HepG2 (cell line): Measurements from ENCODE around the gene KLHL11. TPM values are rescaled to one million over a fixed set of nuclear protein-coding genes. Genes with fewer than 3 reads are reported as not detected.
A peak's percentile ranks its signal among the peaks of the same experiment; 100 is the strongest.

Source experiments
- ATAC-seq: fragments of 200-7000 bp; cut with Tn5 transposase; 3 replicates; pipeline ENCODE4 v1.9.1; 2020; ENCODE audit warnings: mild to moderate bottlenecking, moderate library complexity
- BruUV-seq: library from RNA; stranded (reverse); fragments of 400-500 nt; replicated peaks from 2 replicates; lab custom pipeline; 2021; lab: Mats Ljungman, UMichigan
- CTCF ChIA-PET: fragments of 300-600 bp; formaldehyde crosslinking; extraction: SDS; loops from one replicate; lab custom pipeline; 2021; ENCODE audit warnings: low total read pairs, inconsistent platforms, low intra/inter-chr PET ratio; lab: Yijun Ruan, JAX
- POLR2A ChIA-PET: fragments of 350-600 bp; sonication (Branson Sonifier 250); formaldehyde crosslinking; loops from one replicate; lab custom pipeline; 2020; ENCODE audit warnings: antibody characterized with exemption, inconsistent platforms; lab: Yijun Ruan, JAX
- DNase-seq: peaks from one replicate; pipeline ENCODE4 v3.0.0-alpha.2; 2015; ENCODE audit warnings: low spot score
- FAIRE-seq: peaks from 3 replicates; lab custom pipeline; 2011; peaks lifted over from hg19 to GRCh38; lab: Jason Lieb, UNC
- H2AFZ ChIP-seq: one replicate; pipeline ENCODE4 v1.6.1; 2011; ENCODE audit warnings: low read length, inconsistent platforms
- H3K27ac ChIP-seq: fragments of 300-600 bp; 3 replicates; pipeline ENCODE4 v1.8.0; 2011; ENCODE audit warnings: mixed run types, mild to moderate bottlenecking, mixed read lengths, low read length, inconsistent platforms; ENCODE audit not compliant: insufficient read depth; ENCODE audit errors: extremely low read length
- H3K27me3 ChIP-seq, 2 experiments: fragments of 200-600 bp in 1 of 2; 2 replicates in 1 of 2; 3 replicates in 1 of 2; pipeline versions ENCODE4 v1.6.0 to v1.8.0; 2011; ENCODE audit warnings: low read length in 2 of 2, mild to moderate bottlenecking in 2 of 2, moderate library complexity in 2 of 2, inconsistent platforms in 1 of 2; ENCODE audit not compliant: insufficient read depth in 2 of 2, control insufficient read depth in 1 of 2
- H3K36me3 ChIP-seq, 2 experiments: fragments of 200-600 bp in 1 of 2; replicated peaks in 1 of 2; 2 replicates in 1 of 2; 3 replicates in 1 of 2; pipeline versions ENCODE4 v1.5.1 to v1.8.0; 2011; ENCODE audit warnings: low read length in 2 of 2, inconsistent platforms in 1 of 2; ENCODE audit not compliant: insufficient read depth in 2 of 2, control insufficient read depth in 1 of 2
- H3K4me1 ChIP-seq: 2 replicates; pipeline ENCODE4 v1.5.1; 2012; ENCODE audit warnings: low read length, inconsistent platforms; ENCODE audit not compliant: insufficient read depth
- H3K4me2 ChIP-seq: 2 replicates; pipeline ENCODE4 v1.6.0; 2011; ENCODE audit warnings: low read depth, low read length, inconsistent platforms
- H3K4me3 ChIP-seq, 3 experiments: fragments of 200-600 bp in 1 of 3; sonication (generic), shearing (Covaris generic) in 1 of 3; replicated peaks in 1 of 3; 2 replicates each; pipeline ENCODE4 v1.5.1; 2011 to 2016; ENCODE audit warnings: low read length in 3 of 3, inconsistent platforms in 2 of 3, low read depth in 2 of 3, mild to moderate bottlenecking in 2 of 3, control low read depth in 1 of 3, mixed read lengths in 1 of 3; ENCODE audit not compliant: insufficient read depth in 1 of 3
- H3K79me2 ChIP-seq: one replicate; pipeline ENCODE4 v1.6.1; 2011; ENCODE audit warnings: low read length, inconsistent platforms; ENCODE audit not compliant: insufficient read depth
- H3K9ac ChIP-seq: 2 replicates; pipeline ENCODE4 v1.6.0; 2011; ENCODE audit warnings: mild to moderate bottlenecking, low read depth, low read length, inconsistent platforms; ENCODE audit not compliant: insufficient read depth
- H3K9me3 ChIP-seq: 2 replicates; pipeline ENCODE4 v1.5.1; 2012; ENCODE audit warnings: mild to moderate bottlenecking, low read length
- H4K20me1 ChIP-seq: 2 replicates; pipeline ENCODE4 v1.6.0; 2011; ENCODE audit warnings: inconsistent platforms, mild to moderate bottlenecking, low read length, moderate library complexity; ENCODE audit not compliant: insufficient read depth
- ATRX ChIP-seq: sonication (generic); formaldehyde crosslinking; IDR thresholded peaks from 2 replicates; pipeline ENCODE4 v1.4.0; 2020; ENCODE audit warnings: missing genetic modification reagents, borderline replicate concordance
- HBP1 ChIP-seq: IDR thresholded peaks from 2 replicates; pipeline ENCODE4 v1.6.1; 2016; ENCODE audit warnings: low read depth, control low read depth
- HINFP ChIP-seq: sonication (generic); formaldehyde crosslinking; IDR thresholded peaks from 2 replicates; pipeline ENCODE4 v1.4.0; 2020; ENCODE audit warnings: low read depth, mild to moderate bottlenecking, missing genetic modification reagents
- HNF4A ChIP-seq: sonication (generic); formaldehyde crosslinking; IDR thresholded peaks from 2 replicates; pipeline ENCODE4 v1.4.0; 2020; ENCODE audit warnings: missing genetic modification reagents
- KDM2A ChIP-seq: sonication (generic); formaldehyde crosslinking; IDR thresholded peaks from 2 replicates; pipeline ENCODE4 v1.4.0; 2020; ENCODE audit warnings: low read depth, missing genetic modification reagents, borderline replicate concordance
- KLF6 ChIP-seq: IDR thresholded peaks from 2 replicates; pipeline ENCODE4 v1.8.0; 2016; ENCODE audit warnings: missing biosample characterization, missing genetic modification reagents
- PAXIP1 ChIP-seq: sonication (generic); formaldehyde crosslinking; conservative IDR thresholded peaks from 2 replicates; pipeline ENCODE4 v1.4.0; 2020; ENCODE audit warnings: mild to moderate bottlenecking, missing genetic modification reagents, moderate library complexity
- PRMT3 ChIP-seq: sonication (generic); formaldehyde crosslinking; IDR thresholded peaks from 2 replicates; pipeline ENCODE4 v1.8.1; 2022; ENCODE audit warnings: low read depth, mild to moderate bottlenecking, moderate library complexity, missing genetic modification reagents, borderline replicate concordance
- RFX1 ChIP-seq: fragments of 450-650 bp; IDR thresholded peaks from 2 replicates; pipeline ENCODE4 v1.6.1; 2017
- SMAD3 ChIP-seq: sonication (generic); formaldehyde crosslinking; IDR thresholded peaks from 2 replicates; pipeline ENCODE4 v1.4.0; 2020; ENCODE audit warnings: missing genetic modification reagents
- SMYD3 ChIP-seq: sonication (generic); formaldehyde crosslinking; IDR thresholded peaks from 2 replicates; pipeline ENCODE4 v1.8.1; 2023; ENCODE audit warnings: mild to moderate bottlenecking, missing genetic modification reagents
- ZMYM3 ChIP-seq: sonication (generic); formaldehyde crosslinking; IDR thresholded peaks from 2 replicates; pipeline ENCODE4 v1.5.1; 2020; ENCODE audit warnings: mild to moderate bottlenecking, missing genetic modification reagents
- ZNF281 ChIP-seq: sonication (generic); formaldehyde crosslinking; IDR thresholded peaks from 2 replicates; pipeline ENCODE4 v1.4.0; 2020; ENCODE audit warnings: missing genetic modification reagents, borderline replicate concordance
- ZNF430 ChIP-seq: sonication (generic); formaldehyde crosslinking; IDR thresholded peaks from 2 replicates; pipeline ENCODE4 v1.9.0; 2021; ENCODE audit warnings: mild to moderate bottlenecking, missing genetic modification reagents
- ZNF552 ChIP-seq: sonication (generic); formaldehyde crosslinking; IDR thresholded peaks from 2 replicates; pipeline ENCODE4 v1.9.0; 2022; ENCODE audit warnings: missing genetic modification reagents, mild to moderate bottlenecking, borderline replicate concordance
- ZSCAN9 ChIP-seq: IDR thresholded peaks from 2 replicates; pipeline ENCODE4 v1.6.1; 2016; ENCODE audit warnings: borderline replicate concordance
- WGBS: methylation state at CpG from one replicate; pipeline ENCODE4 v1.1.6; 2017; ENCODE audit warnings: low lambda C conversion rate; 5-methylcytosine and 5-hydroxymethylcytosine counted together
- in situ Hi-C: cut with HindIII; loops from 2 replicates; pipeline ENCODE4 v1.10.0; 2017; ENCODE audit warnings: low pct_unique_long_range_greater_than_20kb; ENCODE audit not compliant: extremely low pct_ligation_motif_present
- intact Hi-C: fragments of 100-400 bp; cut with micrococcal nuclease; formaldehyde crosslinking; loops from one replicate; pipeline ENCODE4 v1.10.0; 2022; ENCODE audit not compliant: unreplicated experiment
- polyA plus RNA-seq, 8 experiments: library from polyadenylated mRNA; depleted of rRNA in 3 of 8; stranded (reverse) in 7 of 8; unstranded in 1 of 8; fragments of >200 nt; fragmentation: Illumina TruSeq in 4 of 8; extraction: Trizol in 4 of 8; gene quantifications; 2 replicates each; pipeline versions ENCODE4 v1.2.1 to v1.2.3, GENCODE V29; 2011 to 2016; ENCODE audit warnings: low read depth in 4 of 8, missing spikeins in 1 of 8, mixed read lengths in 1 of 8; ENCODE audit not compliant: insufficient read depth in 1 of 8
- total RNA-seq, 5 experiments: library from RNA; depleted of rRNA; stranded (reverse); fragments of >200 nt; fragmentation: Illumina TruSeq; extraction: Trizol; gene quantifications; 2 replicates each; pipeline ENCODE4 v1.2.3, GENCODE V29; 2016; ENCODE audit warnings: low read depth in 1 of 5

KLHL11 gene
- total and polyA plus RNA-seq, 2 of the 13 experiments (the other 11 are each of a cell fraction or from before 2014, with no cell fraction given), result 7.7 to 27.5 TPM

GRCh38 chr17:41865596-41865893 lies 322 bp upstream of the KLHL11 start:
- Histone ChIP-seq H2AFZ (peak overlapping the region; percentile 93), H3K27me3 (no peaks in the 10 kb centered on the region; a peak in 1 of 5 replicates), H3K36me3 (peaks cover 8 to 15% of the 10 kb centered on the region in 2 experiments), H3K4me3 (peak overlapping the region; percentile 83 to 98 (median 91); a peak in 5 of 6 replicates), H3K9me3 (no peaks in the 10 kb centered on the region), H3K4me1 (peaks cover 56% of the 10 kb centered on the region), H4K20me1 (peaks cover 29% of the 10 kb centered on the region), H3K9ac (peak overlapping the region; percentile 65), H3K27ac (peak overlapping the region; percentile 79), H3K4me2 (peak overlapping the region; percentile 98), H3K79me2 (peaks cover 41% of the 10 kb centered on the region)
- DNase-seq, result no peak
- intact Hi-C loops (loop anchor here (5.0 to 10.0 kb wide), 2 partner anchors 42 to 51 kb away; partner anchors contain the start of genes FKBP10 and P3H4), in situ Hi-C loops (no loop called here)
- WGBS, result 3% methylated on average over 8 of the region's 10 CpGs
- ChIA-PET CTCF (no interaction called here), POLR2A (interaction anchor here (0.7 to 3.1 kb wide), 25 partner anchors 8 to 177 kb away, joined by 3 to 24 read pairs (median 6); partner anchors contain the start of genes ACLY, CNP, FKBP10 and JUP)
- no peak for ATAC-seq
- FAIRE-seq, result no peak
- no TSS peak for BruUV-seq
- TF ChIP-seq ZNF281 (CRISPR knock-in tag), result no peak; the same call in 1 of the 2 replicates
- 0 out of 2 replicates have a peak, but pooled peaks have one; percentile 76 for TF ChIP-seq HBP1 (CRISPR knock-in tag)
- TF ChIP-seq ATRX (CRISPR knock-in tag), result no peak
- no peak for TF ChIP-seq RFX1
- TF ChIP-seq HNF4A, result peak; percentile 34; the same call in 1 of the 2 replicates
- TF ChIP-seq ZNF430, result peak; percentile 3; the same call in 1 of the 2 replicates
- no peak for TF ChIP-seq ZNF552 (CRISPR knock-in tag)
- peak; percentile 13; the same call in 1 of the 2 replicates for TF ChIP-seq SMYD3 (CRISPR knock-in tag)
- peak; percentile 65; the same call in 1 of the 2 replicates for TF ChIP-seq KDM2A (CRISPR knock-in tag)
- 0 out of 2 replicates have a peak, but pooled peaks have one; percentile 26 for TF ChIP-seq PAXIP1
- no peak for TF ChIP-seq HINFP (CRISPR knock-in tag)
- peak; percentile 7; the same call in 1 of the 2 replicates for TF ChIP-seq KLF6 (CRISPR knock-in tag)
- peak; percentile 35; the same call in 1 of the 2 replicates for TF ChIP-seq ZMYM3 (CRISPR knock-in tag)
- peak; percentile 12; the same call in 1 of the 2 replicates for TF ChIP-seq ZSCAN9 (CRISPR knock-in tag)
- no peak for TF ChIP-seq PRMT3 (CRISPR knock-in tag)
- no peak for TF ChIP-seq SMAD3 (CRISPR knock-in tag)
